PC-9 (cell line): ENCODE data around the gene IFITM5.

Experiments
- CTCF ChIP-seq: fragments of 200-600 bp; sonication (generic); conservative IDR thresholded peaks from 2 replicates; pipeline ENCODE4 v1.6.1; 2017; ENCODE audit warnings: mixed run types, antibody characterized with exemption, mild to moderate bottlenecking, moderate library complexity
- EZH2 ChIP-seq: fragments of 200-600 bp; sonication (generic); IDR thresholded peaks from 2 replicates; pipeline ENCODE4 v1.8.0; 2017; ENCODE audit warnings: antibody characterized with exemption, low read depth

GRCh38 chr11:299081-299891, at the start of gene IFITM5:
- TF ChIP-seq CTCF, result no peak
- no peak for TF ChIP-seq EZH2
